Spleen (tissue), 11 donors: ENCODE data around the gene CASQ2. TPM values are rescaled to one million over a fixed set of nuclear protein-coding genes. Genes with fewer than 3 reads are reported as not detected.

Source experiments
- DNase-seq: peaks from one replicate; pipeline ENCODE4 v3.0.0-alpha.2; 2020
- H3K27ac ChIP-seq, 8 donors: fragments of 200-600 bp; sonication (generic) in 7 of 8; 1 replicate in 4 of 8; 2 replicates in 4 of 8; pipeline versions ENCODE4 v1.5.0 to v1.8.0; 2016 to 2021; ENCODE audit warnings: inconsistent platforms in 4 of 8, mild to moderate bottlenecking in 4 of 8, moderate library complexity in 1 of 8
- H3K27me3 ChIP-seq, 7 donors: fragments of 200-600 bp; sonication (generic) in 6 of 7; replicated peaks in 1 of 7; 1 replicate in 4 of 7; 2 replicates in 3 of 7; pipeline versions ENCODE4 v1.5.0 to v1.8.0; 2016 to 2021; ENCODE audit warnings: inconsistent platforms in 3 of 7, mild to moderate bottlenecking in 1 of 7
- H3K36me3 ChIP-seq, 6 donors: fragments of 200-600 bp; sonication (generic) in 5 of 6; 1 replicate in 4 of 6; 2 replicates in 2 of 6; pipeline versions ENCODE4 v1.5.0 to v1.8.0; 2016 to 2021; ENCODE audit warnings: inconsistent platforms in 2 of 6
- H3K4me1 ChIP-seq, 6 donors: fragments of 200-600 bp; sonication (generic) in 5 of 6; 1 replicate in 3 of 6; 2 replicates in 3 of 6; pipeline versions ENCODE4 v1.5.0 to v1.8.0; 2016 to 2021; ENCODE audit warnings: inconsistent platforms in 3 of 6
- H3K4me3 ChIP-seq, 8 donors: fragments of 200-600 bp; sonication (generic) in 7 of 8; 1 replicate in 4 of 8; 2 replicates in 4 of 8; pipeline versions ENCODE4 v1.5.0 to v1.8.0; 2016 to 2021; ENCODE audit warnings: inconsistent platforms in 4 of 8, mild to moderate bottlenecking in 4 of 8, moderate library complexity in 2 of 8
- H3K9me3 ChIP-seq, 8 donors: fragments of 200-600 bp; sonication (generic) in 7 of 8; 1 replicate in 4 of 8; 2 replicates in 4 of 8; pipeline versions ENCODE4 v1.5.0 to v1.8.0; 2016 to 2021; ENCODE audit warnings: inconsistent platforms in 4 of 8
- POLR2A ChIP-seq, 3 donors: fragments of 450-650 bp; IDR thresholded peaks; one replicate each; pipeline ENCODE4 v1.5.1; 2017; ENCODE audit warnings: antibody characterized with exemption in 3 of 3, mild to moderate bottlenecking in 1 of 3
- POLR2AphosphoS5 ChIP-seq, 3 donors: sonication (generic); formaldehyde crosslinking; IDR thresholded peaks; one replicate each; pipeline ENCODE4 v1.5.1; 2017; ENCODE audit warnings: antibody characterized with exemption in 3 of 3
- WGBS, 5 donors: extraction: QIAGEN DNeasy Blood & Tissue Kit in 3 of 5; methylation state at CpG; one replicate each; pipeline versions ENCODE4 v1.1.5 to v1.1.7; 2013 to 2018; 5-methylcytosine and 5-hydroxymethylcytosine counted together
- intact Hi-C: fragments of 100-400 bp; cut with DNase I; formaldehyde crosslinking; loops from one replicate; pipeline ENCODE4 v1.15.0; 2023; ENCODE audit warnings: low total_unique reads
- polyA plus RNA-seq, 3 donors: library from polyadenylated mRNA; stranded (reverse); fragments of 200-250 nt; gene quantifications; one replicate each; pipeline ENCODE4 v1.2.1, GENCODE V29; 2013
- total RNA-seq, 7 donors: library from RNA; depleted of rRNA in 3 of 7; stranded (reverse); fragments of >200 nt in 3 of 7; fragmentation: NEBNext Ultra II Directional in 4 of 7; extraction: Animal tissue kit (Norgen Biotek cat#: 25700) in 4 of 7; gene quantifications; one replicate each; pipeline versions ENCODE4 v1.1.0 to v1.2.1, GENCODE V29; 2016 to 2021
- TF ChIP-seq, protein P1 (sequence below), 11 experiments: fragments of 200-600 bp in 7 of 11; fragments of 450-650 bp in 4 of 11; sonication (generic) in 4 of 11; IDR thresholded peaks in 8 of 11; conservative IDR thresholded peaks in 3 of 11; 1 replicate in 7 of 11; 2 replicates in 4 of 11; pipeline versions ENCODE4 v1.4.0 to v1.8.0; 2016 to 2021; ENCODE audit warnings: antibody characterized with exemption in 11 of 11, inconsistent platforms in 4 of 11, mild to moderate bottlenecking in 1 of 11
- donor health status: healthy with polysubstance abuse.
- donor health status: DM: no; HTN: no; CAD: no; lungs with moderate emphysema.
- donor health status: DM: no; HTN: no; CAD: no.
- donor health status: Bipolar disorder and iron deficiency.
- donor health status: healthy.
- donor health status: DM: no; HTN: no; CAD: no.
- donor health status: DM: yes; HTN: yes; CAD: no.

The CASQ2 gene
- total and polyA plus RNA-seq, 10 donors: 0.24 to 0.93 (median 0.51) TPM

- Histone ChIP-seq H3K36me3 (no peaks in the 10 kb centered on the region), H3K27me3 (no peaks in the 10 kb centered on the region), H3K4me3 (no peak overlapping the region), H3K9me3 (no peaks in the 10 kb centered on the region), H3K4me1 (peaks cover 0 to 26% (median 10%) of the 10 kb centered on the region in 6 donors), H3K27ac (no peak overlapping the region)
- intact Hi-C loops: no loop called here
- no peak for DNase-seq
- TF ChIP-seq, protein P1, sequence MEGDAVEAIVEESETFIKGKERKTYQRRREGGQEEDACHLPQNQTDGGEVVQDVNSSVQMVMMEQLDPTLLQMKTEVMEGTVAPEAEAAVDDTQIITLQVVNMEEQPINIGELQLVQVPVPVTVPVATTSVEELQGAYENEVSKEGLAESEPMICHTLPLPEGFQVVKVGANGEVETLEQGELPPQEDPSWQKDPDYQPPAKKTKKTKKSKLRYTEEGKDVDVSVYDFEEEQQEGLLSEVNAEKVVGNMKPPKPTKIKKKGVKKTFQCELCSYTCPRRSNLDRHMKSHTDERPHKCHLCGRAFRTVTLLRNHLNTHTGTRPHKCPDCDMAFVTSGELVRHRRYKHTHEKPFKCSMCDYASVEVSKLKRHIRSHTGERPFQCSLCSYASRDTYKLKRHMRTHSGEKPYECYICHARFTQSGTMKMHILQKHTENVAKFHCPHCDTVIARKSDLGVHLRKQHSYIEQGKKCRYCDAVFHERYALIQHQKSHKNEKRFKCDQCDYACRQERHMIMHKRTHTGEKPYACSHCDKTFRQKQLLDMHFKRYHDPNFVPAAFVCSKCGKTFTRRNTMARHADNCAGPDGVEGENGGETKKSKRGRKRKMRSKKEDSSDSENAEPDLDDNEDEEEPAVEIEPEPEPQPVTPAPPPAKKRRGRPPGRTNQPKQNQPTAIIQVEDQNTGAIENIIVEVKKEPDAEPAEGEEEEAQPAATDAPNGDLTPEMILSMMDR (IDR thresholded peaks at IDR 0.05 in 8 of 11, conservative IDR thresholded peaks at IDR 0.05 in 3 of 11): no peak
- no peak for TF ChIP-seq POLR2AphosphoS5 (IDR thresholded peaks at IDR 0.05)
- no peak for TF ChIP-seq POLR2A (IDR thresholded peaks at IDR 0.05)
Observed at GRCh38 chr1:115726570-115726969, 41.9 kb downstream of the CASQ2 start.

GRCh38 chr1:115726161-115726560, 42.4 kb downstream of the CASQ2 start:
- 74 to 91% (median 86%) methylated on average over 3 of the region's 3 CpGs for WGBS, 5 donors
- no peak for DNase-seq
- TF ChIP-seq, protein P1 (IDR thresholded peaks at IDR 0.05 in 8 of 11, conservative IDR thresholded peaks at IDR 0.05 in 3 of 11): no peak
- no peak for TF ChIP-seq POLR2AphosphoS5 (IDR thresholded peaks at IDR 0.05)
- no peak for TF ChIP-seq POLR2A (IDR thresholded peaks at IDR 0.05)
- Histone ChIP-seq H3K27ac (no peak overlapping the region), H3K27me3 (no peaks in the 10 kb centered on the region), H3K4me1 (peaks cover 0 to 26% (median 10%) of the 10 kb centered on the region in 6 donors), H3K9me3 (no peaks in the 10 kb centered on the region), H3K4me3 (no peak overlapping the region), H3K36me3 (no peaks in the 10 kb centered on the region)
- intact Hi-C loops: no loop called here

DNA sequence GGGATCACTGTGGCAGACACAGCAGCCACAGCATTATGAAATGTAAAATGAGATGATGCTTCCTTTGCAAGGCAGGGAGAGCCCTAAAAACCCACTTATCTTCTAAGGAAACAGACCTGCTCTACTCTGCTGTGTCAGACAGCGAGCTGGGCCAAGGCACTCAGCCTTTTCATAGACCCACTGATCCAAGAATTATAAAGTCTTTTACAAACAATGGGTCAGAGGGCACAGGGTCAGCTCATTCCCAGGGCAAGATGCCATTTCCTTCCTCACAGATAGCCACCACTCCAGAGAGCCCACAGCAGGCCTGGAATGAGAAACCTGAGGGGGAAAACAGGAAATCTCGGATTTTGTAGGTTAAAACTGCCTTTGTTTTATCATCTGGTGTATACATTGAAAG, 42.9 kb downstream of the CASQ2 start:
- 44 to 64% (median 54%) methylated on average over 2 of the region's 2 CpGs for WGBS, 5 donors

GRCh38 chr1:115723756-115724155, 44.8 kb downstream of the CASQ2 start:
- WGBS, 5 donors: 88 to 97% (median 91%) methylated on average over 5 of the region's 5 CpGs
- Histone ChIP-seq H3K4me1 (peaks cover 0 to 26% (median 10%) of the 10 kb centered on the region in 6 donors), H3K9me3 (no peaks in the 10 kb centered on the region), H3K36me3 (no peaks in the 10 kb centered on the region), H3K4me3 (no peak overlapping the region), H3K27me3 (no peaks in the 10 kb centered on the region), H3K27ac (no peak overlapping the region)
- DNase-seq: no peak
- intact Hi-C loops: no loop called here
- no peak for TF ChIP-seq POLR2A (IDR thresholded peaks at IDR 0.05)
- TF ChIP-seq POLR2AphosphoS5 (IDR thresholded peaks at IDR 0.05): no peak

More for the DNA sequence above, 42.9 kb downstream of the CASQ2 start:
- no peak overlapping the region for H3K27ac ChIP-seq
- intact Hi-C loops: no loop called here
- no peak for DNase-seq
- no peaks in the 10 kb centered on the region for H3K36me3 ChIP-seq
- peaks cover 0 to 26% (median 10%) of the 10 kb centered on the region in 6 donors for H3K4me1 ChIP-seq
- no peaks in the 10 kb centered on the region for H3K27me3 ChIP-seq
- H3K4me3 ChIP-seq: no peak overlapping the region
- TF ChIP-seq, protein P1 (IDR thresholded peaks at IDR 0.05 in 8 of 11, conservative IDR thresholded peaks at IDR 0.05 in 3 of 11): no peak
- TF ChIP-seq POLR2A (IDR thresholded peaks at IDR 0.05) (no peak), POLR2AphosphoS5 (IDR thresholded peaks at IDR 0.05) (no peak)
- H3K9me3 ChIP-seq: no peaks in the 10 kb centered on the region

- intact Hi-C loops: no loop called here
- Histone ChIP-seq H3K9me3 (no peaks in the 10 kb centered on the region), H3K27ac (no peak overlapping the region), H3K4me3 (no peak overlapping the region), H3K4me1 (peaks cover 0 to 15% (median 6%) of the 10 kb centered on the region in 6 donors), H3K36me3 (no peaks in the 10 kb centered on the region), H3K27me3 (no peaks in the 10 kb centered on the region)
- TF ChIP-seq POLR2A (IDR thresholded peaks at IDR 0.05) (no peak), POLR2AphosphoS5 (IDR thresholded peaks at IDR 0.05) (no peak)
- TF ChIP-seq, protein P1 (IDR thresholded peaks at IDR 0.05 in 8 of 11, conservative IDR thresholded peaks at IDR 0.05 in 3 of 11): no peak
- WGBS, 5 donors: 77 to 93% (median 87%) methylated on average over 1 of the region's 1 CpG
- DNase-seq: no peak
Observed at GRCh38 chr1:115722221-115722620, 46.3 kb downstream of the CASQ2 start.
